GM12878 (cell line): ENCODE data around the gene GPC5. TPM values are rescaled to one million over a fixed set of nuclear protein-coding genes. Genes with fewer than 3 reads are reported as not detected.
A peak's percentile ranks its signal among the peaks of the same experiment; 100 is the strongest.

Source experiments
- ATAC-seq: fragments of 200-7000 bp; cut with Tn5 transposase; 3 replicates; pipeline ENCODE4 v1.9.1; 2020; ENCODE audit warnings: mild to moderate bottlenecking, moderate library complexity
- BruUV-seq: library from RNA; stranded (reverse); fragments of 400-500 nt; replicated peaks from 2 replicates; lab custom pipeline; 2021; lab: Mats Ljungman, UMichigan
- CTCF ChIA-PET: fragments of 300-600 bp; sonication (Branson Sonifier 250); formaldehyde crosslinking; extraction: SDS; loops from one replicate; lab custom pipeline; 2021; ENCODE audit warnings: inconsistent platforms; lab: Yijun Ruan, JAX
- POLR2A ChIA-PET: fragments of 350-600 bp; formaldehyde crosslinking; extraction: SDS; loops from one replicate; lab custom pipeline; 2021; ENCODE audit warnings: inconsistent platforms; lab: Charles Lee
- RAD21 ChIA-PET: fragments of 300-600 bp; sonication (Branson Sonifier 250); formaldehyde crosslinking; loops from one replicate; lab custom pipeline; 2023; ENCODE audit warnings: antibody characterized with exemption; ENCODE audit not compliant: unreplicated experiment; lab: Charles Lee
- SMC1A ChIA-PET: fragments of 300-600 bp; sonication (Branson Sonifier 250); formaldehyde crosslinking; loops from one replicate; lab custom pipeline; 2023; ENCODE audit not compliant: unreplicated experiment, uncharacterized antibody; lab: Charles Lee
- DNase-seq: peaks from one replicate; pipeline ENCODE4 v3.0.0-alpha.2; 2011; ENCODE audit warnings: low read depth, low spot score
- FAIRE-seq: peaks from 3 replicates; lab custom pipeline; 2011; peaks lifted over from hg19 to GRCh38; lab: Jason Lieb, UNC
- H2AFZ ChIP-seq: 2 replicates; pipeline ENCODE4 v1.6.0; 2011; ENCODE audit warnings: low read depth, low read length, control low read depth; ENCODE audit not compliant: control insufficient read depth
- H3K27ac ChIP-seq: 2 replicates; pipeline ENCODE4 v1.5.1; 2011; ENCODE audit warnings: control low read depth; ENCODE audit not compliant: control insufficient read depth, insufficient read depth
- H3K27me3 ChIP-seq, 2 experiments: replicated peaks in 1 of 2; 2 replicates each; pipeline versions ENCODE4 v1.6.0 to v1.6.1; 2011; ENCODE audit warnings: low read length in 1 of 2; ENCODE audit not compliant: control insufficient read depth in 2 of 2, insufficient read depth in 2 of 2
- H3K36me3 ChIP-seq, 2 experiments: 2 replicates each; pipeline ENCODE4 v1.5.1; 2011; ENCODE audit warnings: low read length in 1 of 2; ENCODE audit not compliant: control insufficient read depth in 2 of 2, insufficient read depth in 2 of 2
- H3K4me1 ChIP-seq: 2 replicates; pipeline ENCODE4 v1.6.1; 2011; ENCODE audit warnings: mild to moderate bottlenecking, low read length, moderate library complexity, mixed read lengths; ENCODE audit not compliant: control insufficient read depth, insufficient read depth
- H3K4me2 ChIP-seq: 2 replicates; pipeline ENCODE4 v1.6.0; 2011; ENCODE audit warnings: control low read depth; ENCODE audit not compliant: control insufficient read depth, insufficient read depth
- H3K4me3 ChIP-seq: fragments of 200-600 bp; sonication (generic); 2 replicates; pipeline ENCODE4 v1.5.1; 2016
- H3K79me2 ChIP-seq: 2 replicates; pipeline ENCODE4 v1.6.0; 2011; ENCODE audit warnings: low read length; ENCODE audit not compliant: control insufficient read depth, insufficient read depth
- H3K9ac ChIP-seq: 2 replicates; pipeline ENCODE4 v1.8.0; 2011; ENCODE audit warnings: low read length, control low read depth, mixed read lengths; ENCODE audit not compliant: control insufficient read depth, insufficient read depth
- H3K9me3 ChIP-seq: replicated peaks from 3 replicates; pipeline ENCODE4 v1.5.1; 2011; ENCODE audit warnings: mild to moderate bottlenecking, low read length; ENCODE audit not compliant: control insufficient read depth, insufficient read depth
- H4K20me1 ChIP-seq: 2 replicates; pipeline ENCODE4 v1.6.0; 2011; ENCODE audit not compliant: control insufficient read depth, insufficient read depth
- CEBPB ChIP-seq, 2 experiments: fragments of 150-350 bp in 1 of 2; IDR thresholded peaks; 2 replicates each; pipeline ENCODE4 v1.6.1; 2012 to 2014; ENCODE audit warnings: low read depth in 2 of 2, low read length in 2 of 2, borderline replicate concordance in 1 of 2, inconsistent platforms in 1 of 2
- NBN ChIP-seq: fragments of 450-650 bp; IDR thresholded peaks from 2 replicates; pipeline ENCODE4 v1.6.1; 2016
- SMARCA5 ChIP-seq: fragments of 450-650 bp; IDR thresholded peaks from 2 replicates; pipeline ENCODE4 v1.6.1; 2017; ENCODE audit warnings: mild to moderate bottlenecking
- WGBS: methylation state at CpG from one replicate; pipeline ENCODE4 v1.1.6; 2016; ENCODE audit warnings: low lambda C conversion rate; ENCODE audit not compliant: insufficient replicate concordance, insufficient coverage; ENCODE audit errors: missing lambda C conversion rate; 5-methylcytosine and 5-hydroxymethylcytosine counted together
- in situ Hi-C: fragments of 300-500 bp; cut with MboI; formaldehyde crosslinking; loops from 9 replicates; pipeline ENCODE4 v1.14.3; 2018; ENCODE audit warnings: mixed read lengths
- intact Hi-C: fragments of 100-400 bp; cut with micrococcal nuclease; formaldehyde crosslinking; loops from one replicate; pipeline ENCODE4 v1.14.2; 2022; ENCODE audit not compliant: unreplicated experiment
- polyA plus RNA-seq, 11 experiments: library from polyadenylated mRNA; depleted of rRNA in 4 of 11; unstranded in 6 of 11; stranded (reverse) in 5 of 11; fragments of >200 nt; fragmentation: Nextera tagmentation in 4 of 11; fragmentation: Illumina TruSeq in 1 of 11; extraction: Ambion mirVana in 4 of 11; extraction: Trizol in 1 of 11; gene quantifications; 1 replicate in 1 of 11; 2 replicates in 10 of 11; pipeline versions ENCODE4 v1.2.1 to v1.2.3, GENCODE V29; 2011 to 2016; ENCODE audit warnings: inconsistent platforms in 2 of 11, missing spikeins in 2 of 11, low read depth in 1 of 11
- total RNA-seq, 4 experiments: library from RNA; depleted of rRNA in 3 of 4; stranded (reverse); fragments of >200 nt in 3 of 4; fragmentation: Illumina TruSeq in 1 of 4; extraction: Trizol in 1 of 4; gene quantifications; 2 replicates each; pipeline versions ENCODE4 v1.2.1 to v1.2.3, GENCODE V29; 2013 to 2021
- TF ChIP-seq, protein P1 (sequence below): fragments of 450-650 bp; formaldehyde crosslinking; IDR thresholded peaks from 2 replicates; pipeline ENCODE4 v1.5.0; 2022; ENCODE audit warnings: mild to moderate bottlenecking, missing genetic modification characterization
- TF ChIP-seq, protein P2 (sequence below): IDR thresholded peaks from 2 replicates; pipeline ENCODE4 v1.6.1; 2011; ENCODE audit warnings: mild to moderate bottlenecking, low read depth, low read length, moderate library complexity; ENCODE audit not compliant: insufficient replicate concordance
- TF ChIP-seq, protein P3 (sequence below): fragments of 450-650 bp; IDR thresholded peaks from 2 replicates; pipeline ENCODE4 v1.6.1; 2017; ENCODE audit warnings: antibody characterized with exemption, mild to moderate bottlenecking, moderate library complexity

Gene GPC5
- total and polyA plus RNA-seq, 10 of the 15 experiments (the other 5 are each of a cell fraction or from before 2014, with no cell fraction given): 0.05 to 0.87 (median 0.44) TPM; not detected in 1

DNA sequence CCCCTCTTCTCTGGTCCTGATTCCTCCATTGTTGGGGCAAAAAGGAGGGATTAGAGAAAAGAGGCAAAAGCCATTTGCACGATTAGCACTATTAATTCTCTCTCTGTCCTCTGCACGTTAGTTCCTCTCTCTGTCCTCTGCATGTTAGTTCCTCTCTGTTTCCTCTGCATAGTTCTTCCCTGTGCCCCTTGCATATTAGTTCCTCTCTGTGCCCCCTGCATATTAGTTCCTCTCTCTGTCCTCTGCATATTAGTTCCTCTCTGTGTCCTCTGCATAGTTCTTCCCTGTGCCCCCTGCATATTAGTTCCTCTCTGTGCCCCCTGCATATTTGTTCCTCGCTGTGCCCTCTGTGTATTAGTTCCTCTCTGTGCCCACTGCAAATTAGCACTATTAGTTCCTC, 981.0 kb downstream of the GPC5 start:
- BruUV-seq: no TSS peak
- Histone ChIP-seq H3K79me2 (no peaks in the 10 kb centered on the region), H2AFZ (no peak overlapping the region), H3K9ac (no peak overlapping the region), H3K4me1 (no peaks in the 10 kb centered on the region), H3K4me3 (no peak overlapping the region), H3K27ac (no peak overlapping the region), H4K20me1 (no peaks in the 10 kb centered on the region), H3K4me2 (no peak overlapping the region), H3K9me3 (no peaks in the 10 kb centered on the region; the same call in 2 of the 3 replicates), H3K27me3 (no peaks in the 10 kb centered on the region), H3K36me3 (no peaks in the 10 kb centered on the region)
- no peak for TF ChIP-seq CEBPB (IDR thresholded peaks at IDR 0.05; ENCODE audit: borderline replicate concordance in 1 of 2, low read depth in 2 of 2, low read length in 2 of 2)
- TF ChIP-seq, protein P1, sequence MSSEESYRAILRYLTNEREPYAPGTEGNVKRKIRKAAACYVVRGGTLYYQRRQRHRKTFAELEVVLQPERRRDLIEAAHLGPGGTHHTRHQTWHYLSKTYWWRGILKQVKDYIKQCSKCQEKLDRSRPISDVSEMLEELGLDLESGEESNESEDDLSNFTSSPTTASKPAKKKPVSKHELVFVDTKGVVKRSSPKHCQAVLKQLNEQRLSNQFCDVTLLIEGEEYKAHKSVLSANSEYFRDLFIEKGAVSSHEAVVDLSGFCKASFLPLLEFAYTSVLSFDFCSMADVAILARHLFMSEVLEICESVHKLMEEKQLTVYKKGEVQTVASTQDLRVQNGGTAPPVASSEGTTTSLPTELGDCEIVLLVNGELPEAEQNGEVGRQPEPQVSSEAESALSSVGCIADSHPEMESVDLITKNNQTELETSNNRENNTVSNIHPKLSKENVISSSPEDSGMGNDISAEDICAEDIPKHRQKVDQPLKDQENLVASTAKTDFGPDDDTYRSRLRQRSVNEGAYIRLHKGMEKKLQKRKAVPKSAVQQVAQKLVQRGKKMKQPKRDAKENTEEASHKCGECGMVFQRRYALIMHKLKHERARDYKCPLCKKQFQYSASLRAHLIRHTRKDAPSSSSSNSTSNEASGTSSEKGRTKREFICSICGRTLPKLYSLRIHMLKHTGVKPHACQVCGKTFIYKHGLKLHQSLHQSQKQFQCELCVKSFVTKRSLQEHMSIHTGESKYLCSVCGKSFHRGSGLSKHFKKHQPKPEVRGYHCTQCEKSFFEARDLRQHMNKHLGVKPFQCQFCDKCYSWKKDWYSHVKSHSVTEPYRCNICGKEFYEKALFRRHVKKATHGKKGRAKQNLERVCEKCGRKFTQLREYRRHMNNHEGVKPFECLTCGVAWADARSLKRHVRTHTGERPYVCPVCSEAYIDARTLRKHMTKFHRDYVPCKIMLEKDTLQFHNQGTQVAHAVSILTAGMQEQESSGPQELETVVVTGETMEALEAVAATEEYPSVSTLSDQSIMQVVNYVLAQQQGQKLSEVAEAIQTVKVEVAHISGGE (CRISPR knock-in tag): 0 out of 2 replicates have a peak, but pooled peaks have one; percentile 28
- no peak for ATAC-seq
- DNase-seq: no peak
- ChIA-PET SMC1A (no interaction called here), POLR2A (no interaction called here), RAD21 (no interaction called here), CTCF (no interaction called here)
- intact Hi-C loops: no loop called here
- 0% methylated on average over 3 of the region's 3 CpGs for WGBS
- no peak for FAIRE-seq
- in situ Hi-C loops: no loop called here

DNA sequence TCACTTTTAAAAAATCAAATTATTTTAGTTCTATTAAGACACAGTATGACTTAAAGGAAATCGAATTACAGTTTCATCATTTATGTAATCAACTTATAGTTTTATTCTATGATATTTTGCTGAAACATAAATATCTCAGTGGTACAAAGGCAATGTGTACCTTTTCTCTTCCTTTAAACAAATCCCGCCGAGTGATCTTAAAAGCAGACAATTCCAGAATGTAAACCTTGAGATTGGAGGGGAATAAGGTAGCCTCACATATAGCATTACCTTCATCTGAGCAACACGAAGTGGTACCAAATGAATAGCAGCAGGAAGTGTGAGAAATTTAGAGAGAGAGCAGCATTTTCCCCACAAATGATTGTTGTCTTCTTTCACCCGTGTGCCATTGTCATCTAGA, 986.0 kb downstream of the GPC5 start:
- Histone ChIP-seq H3K4me2 (no peak overlapping the region), H3K27ac (no peak overlapping the region), H3K4me3 (no peak overlapping the region), H3K27me3 (no peaks in the 10 kb centered on the region), H3K9me3 (no peaks in the 10 kb centered on the region; the same call in 2 of the 3 replicates), H2AFZ (no peak overlapping the region), H3K9ac (no peak overlapping the region), H3K36me3 (no peaks in the 10 kb centered on the region), H3K79me2 (no peaks in the 10 kb centered on the region), H4K20me1 (no peaks in the 10 kb centered on the region), H3K4me1 (no peaks in the 10 kb centered on the region)
- CTCF ChIA-PET: no interaction called here
- 51% methylated on average over 5 of the region's 5 CpGs for WGBS
- RAD21 ChIA-PET: no interaction called here
- DNase-seq (no peak), ATAC-seq (no peak), FAIRE-seq (no peak)
- no TSS peak for BruUV-seq
- POLR2A ChIA-PET: no interaction called here
- intact Hi-C loops (no loop called here), in situ Hi-C loops (no loop called here)
- SMC1A ChIA-PET: no interaction called here
- TF ChIP-seq, protein P2, sequence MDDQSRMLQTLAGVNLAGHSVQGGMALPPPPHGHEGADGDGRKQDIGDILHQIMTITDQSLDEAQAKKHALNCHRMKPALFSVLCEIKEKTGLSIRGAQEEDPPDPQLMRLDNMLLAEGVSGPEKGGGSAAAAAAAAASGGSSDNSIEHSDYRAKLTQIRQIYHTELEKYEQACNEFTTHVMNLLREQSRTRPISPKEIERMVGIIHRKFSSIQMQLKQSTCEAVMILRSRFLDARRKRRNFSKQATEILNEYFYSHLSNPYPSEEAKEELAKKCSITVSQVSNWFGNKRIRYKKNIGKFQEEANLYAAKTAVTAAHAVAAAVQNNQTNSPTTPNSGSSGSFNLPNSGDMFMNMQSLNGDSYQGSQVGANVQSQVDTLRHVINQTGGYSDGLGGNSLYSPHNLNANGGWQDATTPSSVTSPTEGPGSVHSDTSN: no peak
- TF ChIP-seq NBN: no peak
- TF ChIP-seq, protein P3, sequence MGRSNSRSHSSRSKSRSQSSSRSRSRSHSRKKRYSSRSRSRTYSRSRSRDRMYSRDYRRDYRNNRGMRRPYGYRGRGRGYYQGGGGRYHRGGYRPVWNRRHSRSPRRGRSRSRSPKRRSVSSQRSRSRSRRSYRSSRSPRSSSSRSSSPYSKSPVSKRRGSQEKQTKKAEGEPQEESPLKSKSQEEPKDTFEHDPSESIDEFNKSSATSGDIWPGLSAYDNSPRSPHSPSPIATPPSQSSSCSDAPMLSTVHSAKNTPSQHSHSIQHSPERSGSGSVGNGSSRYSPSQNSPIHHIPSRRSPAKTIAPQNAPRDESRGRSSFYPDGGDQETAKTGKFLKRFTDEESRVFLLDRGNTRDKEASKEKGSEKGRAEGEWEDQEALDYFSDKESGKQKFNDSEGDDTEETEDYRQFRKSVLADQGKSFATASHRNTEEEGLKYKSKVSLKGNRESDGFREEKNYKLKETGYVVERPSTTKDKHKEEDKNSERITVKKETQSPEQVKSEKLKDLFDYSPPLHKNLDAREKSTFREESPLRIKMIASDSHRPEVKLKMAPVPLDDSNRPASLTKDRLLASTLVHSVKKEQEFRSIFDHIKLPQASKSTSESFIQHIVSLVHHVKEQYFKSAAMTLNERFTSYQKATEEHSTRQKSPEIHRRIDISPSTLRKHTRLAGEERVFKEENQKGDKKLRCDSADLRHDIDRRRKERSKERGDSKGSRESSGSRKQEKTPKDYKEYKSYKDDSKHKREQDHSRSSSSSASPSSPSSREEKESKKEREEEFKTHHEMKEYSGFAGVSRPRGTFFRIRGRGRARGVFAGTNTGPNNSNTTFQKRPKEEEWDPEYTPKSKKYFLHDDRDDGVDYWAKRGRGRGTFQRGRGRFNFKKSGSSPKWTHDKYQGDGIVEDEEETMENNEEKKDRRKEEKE: no peak
- no peak for TF ChIP-seq SMARCA5
